GM12874 (cell line): ENCODE measurements around the gene NRG3.

Experiments used
- TF ChIP-seq, protein P1 (sequence below): IDR thresholded peaks from 2 replicates; pipeline ENCODE4 v1.5.1; 2011; ENCODE audit warnings: low read depth, mild to moderate bottlenecking, control low read depth, low read length, moderate library complexity; ENCODE audit not compliant: insufficient read depth

Gene NRG3

DNA sequence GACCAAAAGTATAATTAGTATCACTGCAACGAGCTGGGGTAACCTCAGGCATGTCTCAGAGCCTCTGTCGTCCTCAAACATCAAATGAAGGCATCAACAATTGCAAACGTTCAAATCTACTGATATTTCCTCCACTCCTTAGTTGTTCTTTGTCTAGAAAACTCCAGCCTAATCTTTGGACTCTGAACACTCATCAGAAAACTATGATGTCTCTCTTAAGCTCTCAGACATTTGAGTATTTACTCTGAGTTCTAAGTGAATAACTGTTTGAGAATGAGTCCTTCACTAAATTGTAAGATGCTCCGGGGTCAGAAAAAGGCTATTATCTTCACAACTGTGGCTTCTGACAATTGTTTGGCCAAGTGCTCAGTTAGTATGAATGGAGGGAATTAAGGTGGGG lies 536.4 kb downstream of the NRG3 start:
- TF ChIP-seq, protein P1, sequence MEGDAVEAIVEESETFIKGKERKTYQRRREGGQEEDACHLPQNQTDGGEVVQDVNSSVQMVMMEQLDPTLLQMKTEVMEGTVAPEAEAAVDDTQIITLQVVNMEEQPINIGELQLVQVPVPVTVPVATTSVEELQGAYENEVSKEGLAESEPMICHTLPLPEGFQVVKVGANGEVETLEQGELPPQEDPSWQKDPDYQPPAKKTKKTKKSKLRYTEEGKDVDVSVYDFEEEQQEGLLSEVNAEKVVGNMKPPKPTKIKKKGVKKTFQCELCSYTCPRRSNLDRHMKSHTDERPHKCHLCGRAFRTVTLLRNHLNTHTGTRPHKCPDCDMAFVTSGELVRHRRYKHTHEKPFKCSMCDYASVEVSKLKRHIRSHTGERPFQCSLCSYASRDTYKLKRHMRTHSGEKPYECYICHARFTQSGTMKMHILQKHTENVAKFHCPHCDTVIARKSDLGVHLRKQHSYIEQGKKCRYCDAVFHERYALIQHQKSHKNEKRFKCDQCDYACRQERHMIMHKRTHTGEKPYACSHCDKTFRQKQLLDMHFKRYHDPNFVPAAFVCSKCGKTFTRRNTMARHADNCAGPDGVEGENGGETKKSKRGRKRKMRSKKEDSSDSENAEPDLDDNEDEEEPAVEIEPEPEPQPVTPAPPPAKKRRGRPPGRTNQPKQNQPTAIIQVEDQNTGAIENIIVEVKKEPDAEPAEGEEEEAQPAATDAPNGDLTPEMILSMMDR: no peak

DNA sequence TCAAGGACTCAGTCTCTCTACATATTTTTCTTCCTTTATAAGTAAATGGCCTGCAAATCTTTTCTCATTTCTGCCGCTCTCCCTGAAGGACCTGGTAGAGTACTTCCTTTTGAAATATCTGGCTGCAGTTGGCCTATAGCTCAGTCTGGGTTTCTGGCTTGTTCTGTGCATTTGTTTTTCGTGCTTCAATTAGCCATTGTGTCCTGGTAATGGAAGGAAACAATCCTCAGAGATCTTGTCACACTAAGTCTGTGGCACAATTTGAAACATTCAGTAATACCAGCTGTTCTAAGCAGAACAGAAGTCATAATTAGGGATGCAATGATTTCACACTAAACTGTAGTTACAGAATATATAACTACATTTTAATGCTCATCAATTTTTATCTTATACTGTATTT lies 545.0 kb downstream of the NRG3 start:
- TF ChIP-seq, protein P1: no peak

DNA sequence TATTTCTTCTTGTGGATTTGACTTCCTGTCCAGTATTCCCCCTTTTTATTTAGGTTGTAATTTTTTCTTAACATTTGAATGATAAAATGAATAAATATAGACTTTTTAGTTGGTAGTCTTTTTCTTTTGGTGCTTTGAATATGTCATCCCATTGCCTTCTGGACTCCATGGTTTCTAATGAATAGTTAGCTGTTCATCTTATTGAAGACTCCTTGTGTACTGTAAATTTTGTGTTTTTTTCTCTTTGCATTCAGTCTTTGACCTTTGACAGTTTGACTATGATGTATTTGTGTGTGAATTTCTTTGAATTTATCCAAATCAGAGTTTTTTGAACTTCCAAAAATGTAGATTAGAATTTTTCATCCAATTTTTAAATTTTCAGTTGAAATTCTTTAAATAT lies 554.3 kb downstream of the NRG3 start:
- TF ChIP-seq, protein P1: no peak

DNA sequence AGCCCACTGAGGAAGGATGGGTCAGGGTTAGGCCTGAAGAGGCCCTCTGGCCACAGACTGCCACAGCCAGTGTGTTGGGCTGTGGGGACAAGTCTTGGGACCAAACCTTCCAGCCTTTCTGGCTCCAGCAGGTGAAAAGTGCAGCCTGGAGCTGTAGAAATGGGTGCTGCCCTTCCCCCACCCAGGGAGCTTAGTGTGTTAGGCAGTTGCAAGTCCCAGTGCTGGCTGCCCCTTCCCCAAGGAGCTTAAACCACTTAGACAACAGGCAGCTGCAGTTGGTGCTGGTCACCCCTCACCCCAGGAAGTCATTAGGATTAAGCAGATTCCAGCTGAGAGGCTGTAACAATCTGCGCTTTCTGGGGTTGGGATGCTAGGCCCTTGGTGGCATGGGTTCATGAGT lies 563.3 kb downstream of the NRG3 start:
- TF ChIP-seq, protein P1: no peak

DNA sequence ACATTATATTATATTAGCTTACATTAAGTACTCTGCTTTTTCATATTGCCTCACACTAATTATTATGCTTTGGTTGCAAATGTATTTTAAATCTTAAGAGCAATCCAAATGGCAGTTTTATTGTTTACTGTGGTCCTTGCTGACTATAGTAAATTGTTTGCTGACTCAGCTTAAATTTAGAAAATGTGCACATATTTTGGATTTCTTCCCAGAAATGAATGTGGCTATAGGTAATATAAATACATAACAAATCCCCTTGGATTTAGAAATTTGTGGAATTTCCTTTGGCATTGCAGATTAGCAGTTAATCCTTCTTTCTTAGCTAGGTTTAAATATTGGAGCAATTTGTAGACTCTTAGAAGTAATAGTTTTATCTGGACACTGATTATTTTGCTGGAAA lies 565.8 kb downstream of the NRG3 start:
- TF ChIP-seq, protein P1: no peak

DNA sequence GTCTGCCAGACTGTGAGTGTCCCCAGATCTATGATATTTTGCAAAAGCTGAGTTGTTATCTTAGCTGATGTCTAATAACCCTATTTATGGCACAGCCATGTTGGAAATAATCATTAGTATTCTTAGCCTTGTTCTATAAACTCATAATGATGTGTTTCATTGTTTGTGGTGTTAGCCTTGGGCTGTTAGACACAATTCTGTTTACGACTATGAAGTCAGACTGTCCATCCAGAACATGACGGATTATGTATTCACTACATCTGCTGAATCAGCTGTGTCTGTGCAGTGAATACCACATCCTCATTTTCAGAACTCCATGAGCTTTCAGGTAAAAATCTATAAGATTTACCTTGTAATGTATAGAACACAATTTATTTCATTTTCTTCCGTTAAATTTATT lies 577.1 kb downstream of the NRG3 start:
- TF ChIP-seq, protein P1: no peak

DNA sequence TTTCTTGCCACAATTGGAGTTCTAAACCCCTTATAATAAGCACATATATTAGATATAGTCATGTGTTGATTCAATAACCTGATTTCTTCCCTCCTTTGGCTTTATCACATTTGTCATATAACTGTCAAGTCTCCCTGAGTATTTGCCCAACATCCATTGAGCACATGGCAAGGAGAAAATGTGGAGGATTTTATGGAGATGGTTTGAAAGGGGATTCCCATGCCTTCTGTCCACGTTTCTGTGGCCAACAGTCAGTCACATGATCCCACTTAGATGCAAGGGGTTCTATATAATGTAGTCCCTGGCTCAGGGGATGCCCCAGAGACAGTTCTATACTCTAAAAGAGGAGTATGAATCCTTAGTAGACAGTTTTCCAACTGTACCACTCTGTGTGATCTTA lies 577.7 kb downstream of the NRG3 start:
- TF ChIP-seq, protein P1: no peak

DNA sequence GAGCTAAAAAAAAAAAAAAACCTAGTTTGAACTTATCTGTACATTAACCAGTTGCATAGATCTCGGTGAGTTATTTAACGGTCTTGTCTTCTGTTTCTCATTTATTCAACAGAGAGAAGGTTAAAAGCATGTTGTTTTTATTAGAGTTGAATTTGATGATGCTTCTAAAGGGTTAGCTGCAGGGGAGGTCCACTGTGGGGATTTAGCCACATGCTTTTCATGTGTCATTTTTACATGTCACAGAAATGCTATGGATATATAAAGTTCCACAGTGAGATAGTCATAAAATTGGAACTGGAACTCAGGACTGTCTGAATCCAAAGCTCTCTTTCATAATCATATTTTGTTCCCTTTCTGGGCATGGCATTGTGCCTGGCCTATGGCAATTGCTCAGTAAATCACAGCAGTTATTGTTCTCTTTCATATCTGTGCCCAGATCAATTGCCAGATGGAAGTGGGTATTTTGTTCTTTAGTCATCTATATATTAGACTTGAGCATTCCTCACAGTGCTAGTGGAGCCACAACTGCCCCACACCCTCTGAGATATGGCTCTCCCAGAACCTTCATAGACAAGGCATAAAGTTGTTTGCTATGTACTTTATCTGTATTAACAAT lies 578.8 kb downstream of the NRG3 start:
- TF ChIP-seq, protein P1: no peak
